Inflammatory macrophage (primary cell): ENCODE data around the gene PRTN3.
"Not testable (repeated sequence)": the region's sequence is repeated elsewhere in the genome, so short reads cannot be mapped to it uniquely, and the experiment has no call there.

Experiments
- DNase-seq, 2 donors: peaks; one replicate each; pipeline ENCODE4 v3.0.0-alpha.2; 2020 to 2022

Gene PRTN3

DNA sequence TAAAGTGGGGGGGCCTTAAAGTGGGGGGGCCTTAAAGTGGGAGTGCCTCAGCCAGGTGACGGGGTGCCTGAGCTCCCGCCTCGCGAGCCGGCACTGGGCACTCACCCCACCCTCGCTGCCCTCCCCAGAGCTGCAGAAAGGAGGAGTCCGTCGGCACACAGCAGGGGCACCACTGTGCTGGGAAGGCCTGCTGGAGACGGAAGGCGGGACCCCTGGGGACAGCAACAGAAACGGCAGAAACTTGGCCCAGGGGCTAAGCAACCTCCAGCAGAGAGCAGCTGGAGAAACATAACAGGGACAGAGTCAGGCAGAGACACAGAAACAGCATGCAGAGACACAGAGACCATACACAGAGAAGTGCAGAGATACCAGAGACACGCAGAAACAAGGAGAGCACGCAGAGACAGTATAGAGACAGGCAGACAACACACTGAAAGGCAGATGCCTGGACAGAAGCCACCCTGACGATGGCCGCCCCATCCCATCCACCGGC, 26.5 kb downstream of the PRTN3 start:
- no peak for DNase-seq

DNA sequence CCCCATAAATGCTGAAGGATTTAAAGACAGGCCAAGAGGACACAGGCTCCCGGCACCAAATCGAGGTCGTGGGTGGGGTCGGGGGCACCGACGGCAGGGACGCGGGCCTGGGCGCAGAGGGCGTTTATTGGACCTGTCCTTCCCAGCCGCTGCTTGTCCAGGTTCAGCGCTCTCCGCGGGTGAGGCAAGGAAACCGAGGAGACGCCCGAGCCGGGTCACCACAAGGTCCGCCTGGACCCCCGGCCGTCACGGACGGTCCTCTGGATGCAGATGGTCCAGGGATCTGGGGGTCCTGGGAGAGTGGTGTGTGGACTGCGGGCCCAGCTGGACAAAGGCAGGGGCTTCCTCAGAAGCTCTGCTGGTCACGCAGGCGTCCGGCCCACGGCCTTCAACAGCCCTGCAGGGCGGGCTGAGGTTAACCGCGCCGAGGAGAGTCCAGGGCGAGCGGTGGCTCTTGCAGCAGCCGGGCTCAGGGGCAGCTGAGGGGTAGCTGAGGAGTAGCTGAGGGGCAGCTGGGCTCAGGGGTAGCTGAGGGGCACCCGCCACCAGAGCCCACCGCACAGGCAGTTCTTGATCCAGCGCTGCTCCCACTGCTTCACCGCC, 27.2 kb downstream of the PRTN3 start:
- DNase-seq: no peak

DNA sequence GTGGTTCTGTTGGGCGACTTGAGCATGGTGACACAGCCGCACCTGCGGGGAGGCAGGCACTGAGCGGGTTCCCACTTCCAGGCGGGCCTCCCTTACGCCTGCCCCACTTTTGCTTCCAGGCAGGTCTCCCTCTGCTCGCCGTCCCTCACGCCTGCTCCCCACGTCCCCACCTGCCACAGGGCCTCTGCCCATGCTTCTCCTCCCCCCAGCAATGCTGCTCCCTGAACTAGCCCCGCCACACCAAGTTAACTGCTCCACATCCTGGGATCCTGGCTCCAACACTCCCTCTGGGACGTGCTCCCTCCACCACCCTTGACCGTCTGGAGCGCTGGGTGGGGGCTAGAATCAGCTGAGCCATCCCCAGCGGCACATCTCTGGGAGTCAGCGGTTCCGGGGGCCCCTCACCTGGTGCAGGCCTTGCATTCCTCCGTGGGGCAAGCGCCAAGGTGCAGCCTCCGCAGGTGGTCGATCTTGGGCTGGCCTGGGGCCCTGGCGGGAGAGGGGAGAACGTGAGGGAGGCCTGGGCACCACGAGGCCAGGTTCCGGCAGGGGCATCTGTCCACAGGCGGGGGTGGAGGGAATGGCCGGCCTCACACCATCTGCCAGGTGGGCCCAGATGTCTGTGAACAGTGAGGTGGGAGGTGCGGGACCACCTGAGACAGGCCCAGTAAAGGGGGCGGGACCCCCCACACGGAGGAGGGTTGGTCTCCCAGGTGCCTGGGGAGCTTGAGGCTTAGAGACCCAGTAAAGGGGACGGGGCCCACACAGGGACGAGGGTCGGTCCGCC, 27.9 kb downstream of the PRTN3 start:
- no peak for DNase-seq

DNA sequence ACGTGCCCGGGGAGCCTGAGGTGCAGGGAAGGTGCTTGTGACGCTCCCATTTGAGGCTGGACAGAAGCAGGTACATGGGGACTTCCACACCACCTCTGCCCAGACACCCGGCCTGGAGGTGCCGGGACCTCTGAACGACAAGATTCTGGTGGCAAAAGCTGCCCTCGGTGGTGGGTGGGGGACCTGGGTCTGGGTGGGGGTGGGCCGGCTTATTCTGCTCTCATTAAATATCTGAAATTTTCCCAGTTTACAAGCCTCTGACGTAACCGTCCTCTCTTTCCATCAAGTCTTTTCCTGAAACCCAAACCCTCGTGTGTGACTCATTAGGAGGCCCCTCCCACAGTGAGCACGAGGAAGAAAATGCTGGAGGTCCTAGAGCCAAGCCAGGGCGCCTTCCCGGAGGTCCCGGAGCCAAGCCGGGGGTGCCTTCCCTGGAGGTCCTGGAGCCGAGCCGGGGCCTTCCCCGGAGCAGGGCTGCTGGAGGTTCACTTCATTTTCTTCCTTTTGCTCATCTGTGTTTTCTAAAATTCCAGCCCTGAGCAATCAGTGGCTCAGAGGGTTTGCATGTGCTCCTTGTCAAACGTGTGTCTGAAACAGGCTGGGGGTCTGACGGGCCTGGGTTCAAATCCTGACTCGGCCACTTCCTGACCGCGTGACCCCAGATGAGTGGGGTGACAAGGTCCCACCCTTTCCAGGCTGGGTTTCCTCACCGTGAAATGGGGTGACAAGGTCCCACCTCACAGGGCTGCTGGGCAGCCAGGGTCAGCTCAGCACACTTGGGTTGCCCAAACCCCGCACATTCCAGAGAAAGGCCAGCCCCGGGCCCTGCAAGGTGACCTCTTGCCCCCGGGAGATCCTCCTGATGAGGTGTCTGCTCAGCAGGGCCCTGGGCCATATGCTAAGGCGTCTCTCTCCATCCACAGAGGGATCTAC, 28.7 kb downstream of the PRTN3 start:
- DNase-seq: no peak

DNA sequence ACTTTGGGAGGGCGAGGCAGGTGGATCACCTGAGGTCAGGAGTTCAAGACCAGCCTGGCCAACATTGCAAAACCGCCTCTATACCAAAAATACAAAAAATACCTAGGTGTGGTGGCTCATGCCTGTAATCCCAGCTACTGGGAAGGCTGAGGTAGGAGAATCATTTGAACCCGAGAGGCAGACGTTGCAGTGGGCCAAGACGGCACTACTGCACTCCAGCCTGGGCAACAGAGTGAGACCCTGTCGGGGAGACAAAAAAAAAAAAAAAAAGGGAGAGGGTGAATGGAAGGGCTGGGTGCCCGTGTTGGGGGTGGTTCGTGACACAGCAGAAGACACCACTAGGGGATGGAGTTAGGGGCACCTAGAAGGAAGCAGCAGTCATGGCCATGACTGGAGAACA, 29.5 kb downstream of the PRTN3 start:
- DNase-seq: no peak

DNA sequence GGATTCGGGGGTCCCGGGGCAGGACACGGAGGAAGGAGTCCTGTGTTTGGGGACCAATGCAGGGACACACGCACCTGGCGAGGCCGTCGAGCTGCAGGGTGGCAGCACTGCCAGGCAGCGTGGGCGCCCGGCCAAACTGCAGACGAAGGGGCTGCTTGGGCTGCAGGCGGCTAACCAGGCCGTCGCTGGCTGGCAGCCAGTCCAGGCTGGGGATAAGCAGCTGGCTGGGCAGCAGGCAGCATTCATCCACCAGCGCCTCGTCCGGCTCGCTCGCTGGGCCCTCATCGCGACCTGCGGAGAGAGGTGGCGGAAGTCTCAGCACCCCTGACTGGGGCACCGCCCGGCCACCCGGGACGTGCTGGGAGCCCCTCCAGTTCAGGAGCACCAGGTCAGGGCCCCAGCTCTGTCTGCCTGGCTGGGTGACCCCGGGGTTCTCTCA, 30.2 kb downstream of the PRTN3 start:
- DNase-seq: no peak

DNA sequence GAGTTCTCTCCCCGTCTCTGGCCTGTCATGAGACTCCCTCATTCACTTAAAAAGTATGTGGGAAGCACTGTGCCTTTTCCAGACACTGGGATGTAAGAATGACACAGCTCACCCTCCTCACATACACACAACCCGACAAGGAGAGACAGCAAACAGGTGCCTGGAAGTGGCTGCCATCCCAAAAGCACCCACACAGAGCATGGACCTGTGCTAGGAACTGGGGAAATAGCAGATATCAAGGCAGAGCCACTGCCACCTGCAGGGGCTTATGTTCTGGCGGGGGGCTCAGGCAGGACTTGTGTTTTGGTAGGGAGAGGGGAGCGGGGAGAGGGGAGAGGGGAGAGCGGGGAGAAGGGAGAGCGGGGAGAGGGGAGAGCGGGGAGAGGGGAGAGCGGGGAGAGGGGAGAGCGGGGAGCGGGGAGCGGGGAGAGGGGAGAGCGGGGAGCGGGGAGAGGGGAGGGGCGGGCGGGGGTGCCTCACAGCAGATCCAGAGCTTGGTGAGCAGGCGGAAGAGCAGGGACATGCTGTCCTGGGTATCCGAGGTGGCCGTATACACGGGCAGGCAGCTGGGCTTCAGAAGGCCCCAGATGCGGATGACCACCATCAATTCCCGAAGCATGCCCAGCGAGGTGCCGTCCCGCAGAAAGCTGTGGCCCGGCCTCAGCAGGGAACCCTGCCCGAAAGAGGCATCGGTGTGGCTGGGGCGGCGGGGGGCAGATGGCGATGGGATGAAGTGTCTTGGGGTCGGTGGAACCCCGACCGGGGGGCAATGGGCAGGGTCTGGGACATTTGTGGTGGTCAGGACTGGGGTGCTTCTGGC, 30.9 kb downstream of the PRTN3 start:
- no peak for DNase-seq

DNA sequence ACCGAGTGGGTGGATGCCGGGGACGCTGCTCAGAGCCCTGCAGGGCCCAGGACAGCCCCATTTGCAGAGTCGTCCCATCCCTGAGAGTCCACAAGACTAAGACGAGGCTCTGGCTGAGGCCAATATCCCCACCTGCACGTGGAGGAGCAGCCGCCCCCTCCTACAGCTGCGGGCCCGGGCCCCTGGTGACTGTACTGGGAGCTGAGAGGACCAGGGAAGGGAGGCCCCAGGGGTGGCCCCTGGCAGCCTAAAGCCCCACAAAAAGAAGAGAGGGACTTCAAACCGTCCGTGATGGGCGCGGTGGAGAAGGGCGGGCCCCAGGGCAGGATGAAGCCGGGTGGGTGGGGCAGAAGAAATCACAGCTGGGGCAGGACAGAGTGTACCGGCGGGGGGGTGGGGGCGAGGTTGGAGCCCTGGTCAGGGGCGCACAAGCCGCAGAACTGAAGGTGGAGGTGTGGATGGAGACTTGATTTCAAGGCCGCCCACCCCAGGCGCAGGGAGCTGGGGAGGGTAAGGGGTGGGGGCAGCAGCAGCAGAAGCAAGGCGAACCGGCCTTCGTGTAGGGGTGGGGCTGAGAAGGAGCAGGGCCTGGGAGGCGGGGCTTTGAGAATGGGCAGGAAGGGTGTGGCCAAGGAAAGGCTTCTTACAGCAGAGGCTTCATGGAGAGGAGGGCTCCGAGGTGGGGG, 31.6 kb downstream of the PRTN3 start:
- peak; percentile 62 to 71 for DNase-seq

DNA sequence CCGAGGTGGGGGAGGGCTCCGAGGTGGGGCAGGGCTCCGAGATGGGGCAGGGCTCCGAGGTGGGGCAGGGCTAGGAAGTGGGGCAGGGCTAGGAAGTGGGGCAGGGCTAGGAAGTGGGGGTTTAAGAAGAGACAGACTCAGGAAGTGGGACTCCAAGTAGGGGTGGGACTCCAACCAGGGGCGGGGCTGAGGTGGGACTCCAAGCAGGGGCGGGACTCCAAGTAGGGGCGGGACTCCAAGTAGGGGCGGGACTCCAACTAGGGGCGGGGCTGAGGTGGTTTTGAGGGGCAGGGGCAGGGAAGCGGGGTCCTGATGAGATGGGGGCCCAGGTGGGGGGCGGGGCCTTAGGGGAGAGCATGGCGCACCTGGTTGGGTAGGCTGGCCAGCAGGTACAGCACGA, 32.3 kb downstream of the PRTN3 start:
- DNase-seq: peak; percentile 34 to 42

DNA sequence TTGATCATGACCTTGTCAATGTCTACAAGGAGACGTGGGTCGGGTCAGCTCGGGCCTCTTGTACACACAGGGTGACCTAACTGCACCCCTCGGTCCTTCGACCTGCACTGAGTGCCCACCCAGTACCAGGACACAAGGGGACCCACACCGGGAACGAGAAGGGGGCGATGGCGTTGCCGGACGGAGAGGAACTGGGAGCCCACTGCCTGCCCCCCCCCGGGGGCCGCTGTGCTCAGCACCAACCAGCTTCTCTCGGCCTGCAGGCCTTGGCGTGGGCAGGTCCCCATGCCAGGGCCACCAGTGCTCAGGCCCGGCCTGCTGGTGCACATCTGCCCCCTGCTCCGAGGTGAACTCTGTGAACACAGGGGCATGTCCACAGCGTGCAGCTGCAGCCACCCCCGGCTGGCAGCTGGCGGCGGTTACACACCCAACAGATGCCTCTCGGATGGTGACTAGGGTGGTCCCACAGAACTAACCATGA, 32.8 kb downstream of the PRTN3 start:
- no peak for DNase-seq

DNA sequence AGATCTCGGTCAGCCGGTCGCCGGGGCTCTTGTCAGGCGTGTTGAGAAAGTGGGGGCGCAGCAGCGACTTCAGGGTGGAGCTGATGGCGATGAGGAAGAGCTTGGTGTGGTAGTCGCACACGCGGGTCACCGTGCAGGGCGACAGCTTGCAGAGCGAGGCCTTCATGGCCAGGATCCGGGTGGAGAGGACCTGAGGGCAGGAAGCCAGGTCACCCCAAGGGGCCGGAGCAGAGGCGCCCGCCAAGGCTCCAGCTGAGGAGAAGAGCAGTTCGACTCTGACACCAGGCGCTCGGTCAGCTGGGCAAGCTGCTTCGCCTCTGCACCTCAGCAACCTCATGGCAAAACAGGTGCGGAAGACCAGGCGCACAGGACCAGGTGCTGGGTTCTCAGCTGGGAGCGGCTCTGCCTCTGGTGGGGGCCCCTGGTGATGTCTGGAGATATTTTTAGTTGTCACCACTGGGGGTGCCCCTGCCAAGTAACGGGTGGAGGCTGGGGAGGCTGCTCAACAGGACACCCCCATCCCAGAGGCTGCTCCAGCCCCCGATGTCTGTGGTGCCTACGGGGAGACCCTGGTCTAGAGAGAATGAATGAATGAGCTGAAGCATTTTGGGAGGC, 34.6 kb downstream of the PRTN3 start:
- DNase-seq: no peak

DNA sequence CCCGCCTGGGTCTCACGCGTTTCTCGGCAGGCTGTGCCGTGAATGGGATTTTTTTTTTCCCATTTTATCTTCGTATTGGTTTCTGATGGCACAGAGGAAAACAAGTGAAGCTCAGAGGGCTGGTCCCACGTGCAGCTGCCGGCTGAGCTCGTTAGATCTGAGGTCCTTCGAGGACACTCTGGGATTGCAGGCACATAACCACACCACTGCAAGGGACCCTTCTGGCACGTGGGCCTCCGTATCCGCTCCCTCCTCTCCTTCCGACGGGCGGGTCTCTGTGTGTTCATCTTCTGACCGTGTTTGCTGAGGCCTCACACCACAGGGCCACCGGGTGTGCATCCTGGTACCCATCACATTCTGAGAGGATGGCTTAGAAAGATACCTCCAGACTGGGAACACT, 35.3 kb downstream of the PRTN3 start:
- DNase-seq: no peak

DNA sequence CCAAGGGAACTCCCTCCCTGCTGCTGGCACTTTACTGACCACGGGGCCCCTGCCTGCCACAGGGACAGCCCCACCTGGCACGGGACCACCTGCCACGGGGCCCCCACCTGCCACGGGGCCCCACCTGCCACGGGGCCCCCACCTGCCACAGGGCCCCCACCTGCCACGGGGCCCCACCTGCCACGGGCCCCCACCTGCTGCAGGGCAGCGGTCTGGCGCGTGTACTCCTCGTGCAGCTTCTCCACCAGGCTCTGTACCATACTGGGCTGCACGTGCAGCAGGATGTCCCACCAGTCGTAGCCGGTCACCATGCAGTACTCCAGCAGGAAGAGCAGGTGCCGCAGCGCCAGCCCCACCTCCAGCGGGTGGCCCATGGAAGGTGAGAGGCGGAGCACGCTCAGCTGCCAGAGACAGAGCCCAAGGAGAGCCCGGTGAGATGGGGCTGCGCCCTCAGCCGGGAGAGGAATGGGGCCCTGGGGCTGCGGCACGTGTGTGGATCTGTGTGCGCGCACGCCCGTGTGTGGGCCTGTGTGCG, 36.0 kb downstream of the PRTN3 start:
- no peak for DNase-seq

DNA sequence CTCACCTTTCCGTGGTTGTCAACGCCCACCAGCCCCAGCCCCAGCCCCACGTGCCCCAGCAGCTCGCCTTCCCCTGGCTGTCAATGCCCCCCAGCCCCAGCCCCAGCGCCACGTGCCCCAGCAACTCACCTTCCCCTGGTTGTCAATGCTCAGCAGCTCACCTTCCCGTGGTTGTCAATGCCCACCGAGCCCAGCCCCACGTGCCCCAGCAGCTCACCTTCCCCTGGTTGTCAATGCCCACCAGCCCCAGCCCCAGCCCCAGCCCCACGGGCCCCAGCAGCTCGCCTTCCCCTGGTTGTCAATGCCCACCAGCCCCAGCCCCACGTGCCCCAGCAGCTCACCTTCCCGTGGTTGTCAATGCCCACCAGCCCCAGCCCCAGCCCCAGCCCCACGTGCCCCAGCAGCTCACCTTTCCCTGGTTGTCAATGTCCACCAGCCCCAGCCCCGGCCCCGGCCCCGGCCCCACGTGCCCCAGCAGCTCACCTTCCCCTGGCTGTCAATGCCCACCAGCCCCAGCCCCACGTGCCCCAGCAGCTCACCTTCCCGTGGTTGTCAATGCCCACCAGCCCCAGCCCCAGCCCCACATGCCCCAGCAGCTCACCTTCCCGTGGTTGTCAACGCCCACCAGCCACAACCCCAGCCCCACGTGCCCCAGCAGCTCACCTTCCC, 37.3 kb downstream of the PRTN3 start:
- DNase-seq: not testable (repeated sequence)

DNA sequence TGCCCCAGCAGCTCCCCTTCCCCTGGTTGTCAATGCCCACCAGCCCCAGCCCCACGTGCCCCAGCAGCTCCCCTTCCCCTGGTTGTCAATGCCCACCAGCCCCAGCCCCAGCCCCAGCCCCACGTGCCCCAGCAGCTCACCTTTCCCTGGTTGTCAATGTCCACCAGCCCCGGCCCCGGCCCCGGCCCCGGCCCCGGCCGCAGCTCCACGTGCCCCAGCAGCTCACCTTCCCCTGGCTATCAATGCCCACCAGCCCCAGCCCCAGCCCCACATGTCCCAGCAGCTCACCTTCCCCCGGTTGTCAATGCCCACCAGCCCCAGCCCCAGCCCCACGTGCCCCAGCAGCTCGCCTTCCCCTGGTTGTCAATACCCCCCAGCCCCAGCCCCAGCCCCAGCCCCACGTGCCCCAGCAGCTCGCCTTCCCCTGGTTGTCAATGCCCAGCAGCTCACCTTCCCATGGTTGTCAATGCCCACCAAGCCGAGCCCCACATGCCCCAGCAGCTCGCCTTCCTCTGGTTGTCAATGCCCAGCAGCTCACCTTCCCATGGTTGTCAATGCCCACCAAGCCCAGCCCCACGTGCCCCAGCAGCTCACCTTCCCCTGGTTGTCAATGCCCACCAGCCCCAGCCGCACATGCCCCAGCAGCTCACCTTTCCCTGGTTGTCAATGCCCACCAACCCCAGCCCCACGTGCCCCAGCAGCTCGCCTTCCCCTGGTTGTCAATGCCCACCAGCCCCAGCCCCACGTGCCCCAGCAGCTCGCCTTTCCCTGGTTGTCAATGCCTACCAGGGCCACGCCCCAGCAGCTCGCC, 38.2 kb downstream of the PRTN3 start:
- DNase-seq: not testable (repeated sequence)

DNA sequence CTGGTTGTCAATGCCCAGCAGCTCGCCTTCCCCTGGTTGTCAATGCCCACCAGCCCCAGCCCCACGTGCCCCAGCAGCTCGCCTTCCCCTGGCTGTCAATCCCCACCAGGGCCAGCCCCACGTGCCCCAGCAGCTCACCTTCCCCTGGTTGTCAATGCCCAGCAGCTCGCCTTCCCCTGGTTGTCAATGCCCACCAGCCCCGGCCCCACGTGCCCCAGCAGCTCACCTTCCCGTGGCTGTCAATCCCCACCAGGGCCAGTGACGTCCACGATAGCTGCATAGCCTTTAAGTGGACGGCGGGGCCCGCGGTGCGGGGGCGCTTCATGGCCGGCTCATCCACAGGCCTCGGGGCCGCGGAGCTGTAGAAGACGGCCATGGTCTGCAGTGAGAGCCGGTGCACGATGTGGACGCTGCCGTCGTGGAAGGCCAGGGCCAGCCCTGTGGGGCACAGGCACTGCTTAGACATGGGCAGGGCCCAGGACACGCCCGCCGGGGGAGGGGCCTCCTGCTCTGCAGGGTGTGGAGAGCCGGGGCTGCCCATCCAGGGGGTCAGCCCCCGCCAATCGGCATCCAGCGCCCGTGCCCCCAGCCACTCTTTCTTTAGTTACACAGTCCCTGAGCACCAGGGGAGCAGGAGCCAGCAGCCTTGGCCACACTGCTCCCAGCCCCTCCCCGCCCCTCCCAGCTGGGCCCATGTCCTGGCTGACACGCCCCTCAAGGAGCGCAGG, 39.1 kb downstream of the PRTN3 start:
- no peak for DNase-seq

DNA sequence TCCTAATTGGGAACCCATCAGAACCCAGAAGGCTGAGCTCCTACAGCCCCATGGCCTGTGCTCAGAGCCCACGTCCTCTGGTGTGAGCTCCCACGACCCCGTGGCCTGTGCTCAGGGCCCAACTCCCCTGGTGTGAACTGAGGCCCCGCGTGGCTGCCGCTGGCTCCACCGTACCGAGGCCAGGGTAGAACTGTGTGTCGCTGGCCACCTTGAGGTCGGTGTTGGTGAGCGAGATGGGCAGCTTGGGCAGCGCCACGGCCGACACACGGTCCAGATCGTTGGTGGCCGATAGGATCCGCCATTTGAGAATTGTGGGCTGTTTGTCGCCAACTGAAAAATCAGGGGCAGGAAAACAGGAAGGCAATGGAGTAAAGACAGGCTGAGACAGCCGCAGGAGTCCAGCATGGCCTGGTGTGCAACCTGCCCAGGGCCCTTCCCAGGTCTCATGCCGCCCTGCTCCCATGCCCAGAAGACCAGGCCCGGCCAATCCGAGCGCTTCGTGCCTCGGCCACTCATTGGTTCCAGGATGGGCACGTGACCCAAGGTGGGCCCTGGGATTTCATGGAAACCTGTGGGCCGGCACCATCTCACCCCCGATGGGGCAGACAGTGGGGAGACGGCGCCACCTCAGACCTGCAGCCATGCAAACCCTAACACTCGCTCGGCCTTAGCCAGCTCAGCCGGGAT, 40.7 kb downstream of the PRTN3 start:
- no peak for DNase-seq
